T1000 (cell line): ENCODE results near the gene GRIK1.
"Not testable (repeated sequence)": the region's sequence is repeated elsewhere in the genome, so short reads cannot be mapped to it uniquely, and the experiment has no call there.

Experiments
- DNase-seq: peaks from one replicate; lab custom pipeline; 2025; ENCODE audit warnings: mixed read lengths; lab: John Stamatoyannopoulos, UW

The GRIK1 gene

GRCh38 chr21:29606613-29607012 is 333.2 kb downstream of the GRIK1 start:
- DNase-seq: no peak

DNA sequence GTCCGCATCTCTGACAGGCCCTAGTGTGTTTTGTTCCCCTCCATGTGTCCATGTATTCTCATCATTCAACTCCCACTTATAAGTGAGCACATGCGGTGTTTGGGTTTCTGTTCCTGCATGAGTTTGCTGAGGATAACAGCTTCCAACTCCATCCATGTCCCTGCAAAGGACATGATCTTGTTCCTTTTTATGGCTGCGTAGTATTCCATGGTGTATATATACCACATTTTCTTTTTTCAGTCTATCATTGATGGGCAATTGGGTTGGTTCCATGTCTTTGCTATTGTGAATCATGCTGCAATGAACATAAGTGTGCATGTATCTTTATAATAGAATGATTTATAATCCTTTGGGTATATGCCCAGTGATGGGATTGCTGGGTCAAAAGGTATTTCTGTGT is 334.6 kb downstream of the GRIK1 start:
- DNase-seq: not testable (repeated sequence)

DNA sequence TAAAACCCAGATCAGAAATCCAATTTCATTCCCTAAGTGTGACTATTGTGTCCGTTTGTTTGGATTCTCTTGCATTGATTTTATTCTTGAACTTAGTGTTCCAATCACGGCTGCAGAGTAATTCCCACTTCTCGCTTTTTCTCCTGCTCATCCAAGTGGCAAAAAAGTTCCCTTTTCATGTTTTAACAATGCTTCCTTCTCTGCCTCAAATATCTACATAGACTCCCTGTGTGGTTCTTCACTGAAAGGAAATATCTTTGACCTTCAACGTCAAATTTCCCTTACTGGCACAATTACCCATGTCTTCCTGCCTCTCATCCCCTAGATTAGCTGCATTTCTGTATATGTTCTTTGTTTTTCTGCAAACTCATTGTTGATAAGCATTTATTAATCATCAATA is 335.7 kb downstream of the GRIK1 start:
- no peak for DNase-seq

DNA sequence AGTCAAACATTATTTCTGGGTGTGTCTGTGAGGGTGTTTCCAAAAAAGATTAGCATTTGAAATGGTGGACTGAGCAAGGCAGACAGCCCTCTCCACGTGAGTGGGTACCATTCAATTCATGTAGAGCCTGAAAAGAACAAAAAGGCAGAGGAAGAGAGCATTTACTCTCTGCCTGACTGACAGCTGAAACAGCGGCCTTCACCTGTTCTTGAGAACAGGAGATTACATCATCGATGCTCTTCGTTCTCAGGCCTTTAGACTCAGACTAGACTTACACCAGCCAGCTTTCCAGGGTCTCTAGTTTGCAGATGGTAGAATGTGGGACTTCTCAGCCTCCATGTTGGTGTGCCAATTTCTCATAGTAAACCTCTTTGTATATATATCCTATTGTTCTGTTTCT is 338.7 kb downstream of the GRIK1 start:
- DNase-seq: no peak

GRCh38 chr21:29586696-29587095 is 353.1 kb downstream of the GRIK1 start:
- no peak for DNase-seq

DNA sequence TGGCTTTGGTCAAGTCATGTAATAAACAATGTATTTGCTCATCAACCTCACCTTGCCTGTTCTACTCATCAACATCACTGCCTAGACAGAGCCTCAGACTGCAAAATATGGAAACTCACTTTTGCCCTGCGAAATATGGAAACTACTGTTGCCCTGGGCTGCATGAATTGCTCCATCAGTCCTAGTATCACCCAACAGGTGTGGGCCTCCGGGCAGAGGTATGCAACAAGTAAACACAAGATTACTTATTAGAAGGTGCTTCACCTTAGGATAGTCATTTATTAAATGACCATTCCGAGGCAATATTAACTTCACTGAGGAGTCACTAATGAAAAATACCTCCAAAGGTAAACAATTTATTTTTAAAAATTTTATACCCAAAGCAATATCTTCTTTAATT is 354.3 kb downstream of the GRIK1 start:
- no peak for DNase-seq

GRCh38 chr21:29583424-29583924 is 356.3 kb downstream of the GRIK1 start:
- no peak for DNase-seq

DNA sequence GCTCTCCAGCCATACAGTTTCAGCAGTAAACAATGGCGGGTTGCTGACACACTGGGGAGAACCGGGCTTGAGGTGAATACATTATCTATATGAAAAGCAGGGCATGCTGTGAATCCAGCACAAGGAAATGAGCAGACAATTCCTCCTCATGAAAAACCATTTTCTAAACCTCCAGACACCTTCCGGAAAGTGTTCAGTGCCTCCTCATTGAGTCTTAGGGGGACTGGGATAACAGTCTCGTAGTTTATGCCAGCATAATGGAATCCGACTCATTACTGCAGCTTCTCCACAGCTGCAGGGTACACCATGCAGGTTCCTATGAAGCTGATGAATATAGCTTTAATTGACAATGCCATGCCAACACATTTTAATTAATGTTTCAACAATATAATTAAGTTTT is 356.9 kb downstream of the GRIK1 start:
- no peak for DNase-seq

GRCh38 chr21:29581393-29581792 is 358.4 kb downstream of the GRIK1 start:
- no peak for DNase-seq

DNA sequence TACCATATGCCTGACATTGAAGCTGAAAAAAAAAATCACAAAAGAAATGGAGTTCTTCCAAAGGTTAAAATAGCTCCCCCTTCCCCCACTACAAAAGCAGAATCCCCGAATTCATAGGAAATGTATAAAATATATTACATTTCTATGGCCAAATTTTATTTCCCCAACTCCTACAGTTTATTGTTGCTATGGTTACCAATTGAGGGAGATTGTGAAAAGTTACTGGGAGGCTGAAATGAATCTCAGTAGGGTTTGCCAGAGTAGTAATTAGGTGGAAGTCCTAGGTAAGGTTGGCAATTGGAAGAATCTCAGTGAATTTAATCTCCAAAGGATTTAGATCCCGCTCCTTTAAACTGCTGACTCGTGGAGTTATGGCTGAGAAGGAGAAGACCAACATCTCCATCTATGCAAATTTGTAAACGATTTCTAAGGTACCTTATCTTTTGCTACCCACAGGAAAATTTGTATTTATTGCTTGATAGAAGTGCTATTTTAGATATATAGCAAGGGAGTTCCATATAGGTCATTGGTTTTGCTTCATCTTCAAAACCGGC is 359.0 kb downstream of the GRIK1 start:
- DNase-seq: no peak

DNA sequence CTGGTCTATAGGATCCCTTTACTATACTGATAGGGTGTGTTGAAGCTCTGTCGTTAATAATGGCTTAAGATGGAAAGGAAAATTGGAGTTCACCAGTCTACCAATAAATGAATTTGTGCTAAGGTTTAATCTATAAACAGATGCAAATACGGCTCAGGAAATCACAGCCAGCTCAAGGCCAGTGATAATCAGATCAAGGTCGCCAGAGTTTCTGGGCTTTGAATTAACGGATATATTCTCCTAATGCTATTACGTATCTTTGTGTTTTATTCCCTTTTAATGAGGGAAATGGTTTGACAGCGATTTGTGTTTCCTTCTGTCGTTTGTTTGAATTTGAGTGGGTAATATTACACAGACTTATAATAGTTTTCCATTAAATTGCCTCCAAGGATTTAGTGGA is 361.5 kb downstream of the GRIK1 start:
- DNase-seq: no peak

DNA sequence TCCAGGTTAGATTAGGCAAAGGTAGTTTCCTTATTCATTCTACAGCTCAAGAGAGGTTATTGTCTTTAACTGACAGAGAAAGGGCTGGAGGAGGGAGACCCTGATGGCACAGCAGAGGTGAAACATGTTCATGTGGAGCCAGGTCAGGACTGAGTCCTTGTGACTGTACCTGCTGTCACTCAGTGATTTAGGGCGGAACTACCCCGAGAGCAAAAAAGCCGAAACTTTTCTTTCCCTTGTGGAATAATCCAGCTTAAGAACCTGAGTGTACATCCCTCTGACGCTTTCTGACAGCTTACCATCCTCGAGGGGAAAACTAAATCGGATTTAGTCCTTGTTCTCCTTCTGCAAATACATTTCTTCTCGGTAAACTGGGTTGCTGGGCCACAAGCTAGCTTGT is 367.8 kb downstream of the GRIK1 start:
- DNase-seq: no peak

DNA sequence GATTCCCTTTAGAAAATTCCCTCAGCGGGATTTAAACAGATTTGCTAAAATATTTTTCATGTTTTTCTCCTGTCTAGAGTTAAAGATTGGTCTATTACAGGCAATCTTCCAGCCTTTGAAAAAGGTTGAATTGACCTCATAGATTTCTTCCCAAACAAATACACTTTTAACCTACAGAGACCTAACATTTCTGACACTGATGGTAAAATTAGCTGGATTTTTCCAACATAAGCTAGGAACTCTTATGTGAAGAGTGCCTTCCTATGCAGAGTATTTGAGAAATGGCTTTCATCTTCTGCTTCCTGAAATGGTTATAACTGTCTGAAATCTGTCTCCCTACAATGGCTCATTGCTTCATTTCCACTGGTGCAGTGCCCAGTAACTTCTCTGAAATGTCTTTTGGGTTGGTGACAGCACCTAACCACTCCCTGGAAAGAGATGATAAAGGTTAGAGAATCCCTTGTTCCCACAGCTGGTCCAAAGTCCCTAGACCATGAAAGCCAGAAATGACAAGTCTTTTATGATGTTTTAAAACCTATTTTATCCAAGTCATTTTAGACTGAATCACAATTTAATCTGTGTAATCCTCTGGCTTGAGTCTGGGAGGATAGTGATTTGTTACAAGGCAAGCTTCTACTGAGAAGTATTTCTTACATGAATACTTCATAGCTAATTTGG is 371.6 kb downstream of the GRIK1 start:
- no peak for DNase-seq

DNA sequence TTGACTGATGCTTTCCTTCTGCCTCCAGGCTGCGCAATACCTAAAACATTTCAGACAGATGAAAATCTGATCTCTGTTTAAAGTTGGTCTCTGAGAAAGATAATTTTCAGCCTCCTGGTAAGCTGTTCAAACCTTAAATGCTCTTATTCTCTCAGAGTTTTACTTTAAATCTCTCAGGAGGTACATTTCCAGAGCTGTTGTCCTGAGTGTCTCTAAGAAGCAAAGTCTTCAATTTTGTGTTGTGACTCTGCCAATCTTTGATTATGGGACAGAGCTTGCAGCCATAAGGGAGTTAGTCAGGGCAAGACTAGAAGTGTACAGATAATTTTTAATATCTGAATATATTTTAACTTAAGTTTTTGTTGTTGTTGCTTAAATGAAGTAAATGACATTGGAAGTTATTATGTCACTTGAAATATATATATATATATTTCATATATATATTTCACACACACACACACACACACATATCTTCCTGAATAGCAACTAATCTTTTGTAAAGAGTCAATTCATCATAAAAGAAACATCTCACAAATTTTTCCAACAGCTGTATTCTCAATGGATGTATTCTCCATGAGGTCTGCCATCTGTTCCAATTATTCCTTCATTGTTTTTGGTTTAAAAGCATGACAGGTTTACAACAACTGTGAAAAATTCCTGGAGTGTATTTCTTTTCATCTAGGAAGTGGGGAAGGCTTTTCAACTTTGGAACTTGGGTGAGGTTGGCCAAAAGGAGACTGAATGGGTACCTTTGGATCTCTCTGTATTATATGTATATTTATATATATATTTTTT is 381.7 kb downstream of the GRIK1 start:
- no peak for DNase-seq

GRCh38 chr21:29557200-29557599 is 382.6 kb downstream of the GRIK1 start:
- no peak for DNase-seq

- DNase-seq: no peak
Observed at GRCh38 chr21:29555601-29556000, 384.2 kb downstream of the GRIK1 start.

- no peak for DNase-seq
Observed at GRCh38 chr21:29550205-29550604, 389.6 kb downstream of the GRIK1 start.

GRCh38 chr21:29549614-29550013 is 390.2 kb downstream of the GRIK1 start:
- no peak for DNase-seq

DNA sequence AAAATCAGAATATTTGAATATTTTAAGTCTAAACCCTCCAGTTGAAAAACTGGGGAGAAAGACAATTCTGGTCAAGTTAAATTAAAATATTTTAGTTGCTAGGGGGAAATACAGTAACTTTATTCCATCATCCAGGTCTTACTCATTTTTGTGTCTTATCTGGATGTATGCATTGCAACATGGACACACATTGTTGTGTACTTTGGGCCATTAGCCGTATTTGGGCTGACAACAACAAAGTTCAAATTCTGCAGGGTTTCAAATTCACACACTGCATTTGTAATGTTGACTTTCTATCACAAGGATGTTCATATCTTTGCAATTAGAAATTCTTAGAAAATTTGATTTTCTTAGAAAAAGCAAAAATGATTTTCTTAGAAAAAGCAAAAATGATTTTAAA is 391.8 kb downstream of the GRIK1 start:
- no peak for DNase-seq

- DNase-seq: no peak
Observed at GRCh38 chr21:29546071-29546470, 393.7 kb downstream of the GRIK1 start.

DNA sequence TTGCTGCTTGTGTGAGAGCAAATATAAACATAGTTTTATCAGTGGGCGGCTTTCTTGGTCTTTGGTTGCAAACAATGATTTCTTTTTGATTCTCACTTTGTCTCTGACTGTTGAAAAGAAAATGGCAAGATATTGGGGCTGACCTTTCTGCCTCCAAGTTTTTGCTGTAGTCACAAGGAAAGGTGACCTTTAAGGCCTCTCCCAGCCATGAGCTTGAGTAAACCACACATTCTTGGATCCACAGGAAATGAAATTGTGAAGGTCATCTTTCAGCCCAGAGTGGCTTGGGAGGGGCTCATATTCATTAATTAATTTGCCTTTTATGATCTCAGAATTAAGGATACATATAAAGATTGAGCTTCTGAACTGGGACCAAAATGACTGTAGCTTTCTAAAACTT is 399.5 kb downstream of the GRIK1 start:
- DNase-seq: no peak

DNA sequence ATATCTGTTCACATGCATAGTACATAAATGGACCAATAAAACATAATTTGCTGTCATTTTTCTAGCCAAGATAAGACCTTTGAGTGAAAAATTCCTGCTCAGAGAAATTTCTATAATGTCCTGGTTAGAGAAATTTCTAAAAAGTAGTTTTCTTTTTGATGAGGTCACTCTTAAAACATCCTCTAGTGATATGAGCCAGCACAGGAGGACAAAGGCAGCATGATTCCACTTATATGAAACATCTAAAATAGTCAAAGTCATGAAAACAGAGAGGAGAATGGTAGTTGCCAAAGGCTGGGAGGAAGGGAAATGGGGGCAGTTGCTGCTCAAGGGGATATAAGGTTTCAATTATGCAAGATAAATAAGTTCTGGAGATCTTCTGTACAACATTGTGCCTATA is 401.7 kb downstream of the GRIK1 start:
- DNase-seq: no peak

GRCh38 chr21:29534448-29534847 is 405.3 kb downstream of the GRIK1 start:
- no peak for DNase-seq
